Ascending aorta (tissue), 2 donors: ENCODE measurements around the gene CCNJL. TPM values are rescaled to one million over a fixed set of nuclear protein-coding genes. Genes with fewer than 3 reads are reported as not detected.

Source experiments
- DNase-seq, 2 donors: peaks; one replicate each; pipeline ENCODE4 v3.0.0-alpha.2; 2019; ENCODE audit warnings: low spot score in 2 of 2
- H3K27ac ChIP-seq, 2 donors: fragments of 200-600 bp; sonication (generic); one replicate each; pipeline ENCODE4 v1.5.1; 2016 to 2017; ENCODE audit warnings: mild to moderate bottlenecking in 1 of 2
- H3K27me3 ChIP-seq: fragments of 200-600 bp; sonication (generic); one replicate; pipeline ENCODE4 v1.5.1; 2017
- H3K36me3 ChIP-seq, 2 donors: fragments of 200-600 bp; sonication (generic); one replicate each; pipeline ENCODE4 v1.5.1; 2016
- H3K4me1 ChIP-seq, 2 donors: fragments of 200-600 bp; sonication (generic); one replicate each; pipeline ENCODE4 v1.5.1; 2016 to 2017; ENCODE audit warnings: mild to moderate bottlenecking in 1 of 2
- H3K4me3 ChIP-seq, 2 donors: fragments of 200-600 bp; sonication (generic); one replicate each; pipeline ENCODE4 v1.5.1; 2016 to 2017; ENCODE audit warnings: mild to moderate bottlenecking in 1 of 2
- H3K9me3 ChIP-seq, 2 donors: fragments of 200-600 bp; sonication (generic); one replicate each; pipeline ENCODE4 v1.5.1; 2016
- intact Hi-C: fragments of 100-400 bp; cut with DNase I; formaldehyde crosslinking; loops from one replicate; pipeline ENCODE4 v1.15.1; 2023
- total RNA-seq: library from RNA; depleted of rRNA; stranded (reverse); fragments of >200 nt; gene quantifications from one replicate; pipeline ENCODE4 v1.1.0, GENCODE V29; 2016
- TF ChIP-seq, protein P1 (sequence below), 3 experiments: fragments of 200-600 bp in 2 of 3; fragments of 450-650 bp in 1 of 3; sonication (generic) in 2 of 3; IDR thresholded peaks; one replicate each; pipeline ENCODE4 v1.5.1; 2016 to 2019; ENCODE audit warnings: antibody characterized with exemption in 3 of 3, mild to moderate bottlenecking in 1 of 3, moderate library complexity in 1 of 3

The CCNJL gene
- total RNA-seq, 1 donor from 2014 or later = not detected

DNA sequence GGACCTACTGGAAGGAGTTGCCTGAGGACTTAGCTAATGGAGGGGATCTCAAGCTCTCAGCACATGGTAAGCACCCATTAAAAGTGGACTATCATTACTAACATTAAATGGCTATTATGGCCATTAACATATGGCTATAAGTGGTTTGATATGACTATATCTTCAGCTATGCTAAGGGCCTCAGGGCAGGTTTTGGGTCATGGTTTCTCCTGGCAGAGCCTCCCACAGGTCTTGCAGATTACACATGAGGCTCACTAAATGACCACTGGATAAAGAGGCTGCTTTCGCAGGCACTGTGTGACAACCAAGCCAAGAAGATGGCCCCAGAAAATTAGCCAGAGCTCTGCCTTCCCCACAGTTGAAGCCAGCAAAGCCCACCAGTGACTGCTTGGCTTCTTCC, 15.4 kb downstream of the CCNJL start:
- intact Hi-C loops = no loop called here

GRCh38 chr5:160296496-160296895, 15.9 kb downstream of the CCNJL start:
- Histone ChIP-seq H3K4me1 (no peaks in the 10 kb centered on the region), H3K36me3 (no peaks in the 10 kb centered on the region), H3K27me3 (no peaks in the 10 kb centered on the region), H3K4me3 (no peak overlapping the region), H3K27ac (no peak overlapping the region), H3K9me3 (no peaks in the 10 kb centered on the region)
- TF ChIP-seq, protein P1, sequence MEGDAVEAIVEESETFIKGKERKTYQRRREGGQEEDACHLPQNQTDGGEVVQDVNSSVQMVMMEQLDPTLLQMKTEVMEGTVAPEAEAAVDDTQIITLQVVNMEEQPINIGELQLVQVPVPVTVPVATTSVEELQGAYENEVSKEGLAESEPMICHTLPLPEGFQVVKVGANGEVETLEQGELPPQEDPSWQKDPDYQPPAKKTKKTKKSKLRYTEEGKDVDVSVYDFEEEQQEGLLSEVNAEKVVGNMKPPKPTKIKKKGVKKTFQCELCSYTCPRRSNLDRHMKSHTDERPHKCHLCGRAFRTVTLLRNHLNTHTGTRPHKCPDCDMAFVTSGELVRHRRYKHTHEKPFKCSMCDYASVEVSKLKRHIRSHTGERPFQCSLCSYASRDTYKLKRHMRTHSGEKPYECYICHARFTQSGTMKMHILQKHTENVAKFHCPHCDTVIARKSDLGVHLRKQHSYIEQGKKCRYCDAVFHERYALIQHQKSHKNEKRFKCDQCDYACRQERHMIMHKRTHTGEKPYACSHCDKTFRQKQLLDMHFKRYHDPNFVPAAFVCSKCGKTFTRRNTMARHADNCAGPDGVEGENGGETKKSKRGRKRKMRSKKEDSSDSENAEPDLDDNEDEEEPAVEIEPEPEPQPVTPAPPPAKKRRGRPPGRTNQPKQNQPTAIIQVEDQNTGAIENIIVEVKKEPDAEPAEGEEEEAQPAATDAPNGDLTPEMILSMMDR (IDR thresholded peaks at IDR 0.05) = no peak
- intact Hi-C loops = no loop called here
- DNase-seq = no peak

More for the DNA sequence above, 15.4 kb downstream of the CCNJL start:
- H3K27ac ChIP-seq = no peak overlapping the region
- DNase-seq = no peak
- no peaks in the 10 kb centered on the region for H3K9me3 ChIP-seq
- H3K4me3 ChIP-seq = no peak overlapping the region
- H3K4me1 ChIP-seq = no peaks in the 10 kb centered on the region
- TF ChIP-seq, protein P1 (IDR thresholded peaks at IDR 0.05) = no peak
- H3K36me3 ChIP-seq = no peaks in the 10 kb centered on the region
- H3K27me3 ChIP-seq = no peaks in the 10 kb centered on the region

- TF ChIP-seq, protein P1 (IDR thresholded peaks at IDR 0.05) = no peak
- no peak for DNase-seq
- Histone ChIP-seq H3K36me3 (no peaks in the 10 kb centered on the region), H3K4me3 (no peak overlapping the region), H3K9me3 (no peaks in the 10 kb centered on the region), H3K4me1 (no peaks in the 10 kb centered on the region), H3K27me3 (no peaks in the 10 kb centered on the region), H3K27ac (no peak overlapping the region)
- intact Hi-C loops = no loop called here
Measured at GRCh38 chr5:160293901-160294561, 18.3 kb downstream of the CCNJL start.

DNA sequence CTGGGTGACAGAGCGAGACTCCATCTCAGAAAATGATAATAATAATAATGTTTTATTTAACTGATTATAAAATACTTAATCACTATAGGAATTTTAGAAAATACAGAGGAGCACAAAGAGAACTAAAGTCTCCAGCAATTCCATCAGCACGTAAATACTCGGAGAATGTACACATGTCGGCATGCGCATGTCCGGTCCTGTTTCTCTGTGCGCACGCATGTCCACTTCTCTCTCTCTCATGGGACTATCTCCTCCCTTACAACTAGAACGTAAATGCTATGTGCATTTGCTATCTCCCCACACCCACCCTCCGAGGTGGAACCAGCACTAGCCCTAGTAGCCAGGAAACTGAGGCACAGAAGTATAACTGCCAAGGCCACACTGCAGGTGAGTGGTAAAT, 19.0 kb downstream of the CCNJL start:
- no peak for DNase-seq
- TF ChIP-seq, protein P1 (IDR thresholded peaks at IDR 0.05) = no peak
- Histone ChIP-seq H3K4me3 (no peak overlapping the region), H3K4me1 (no peaks in the 10 kb centered on the region), H3K27me3 (no peaks in the 10 kb centered on the region), H3K27ac (no peak overlapping the region), H3K36me3 (no peaks in the 10 kb centered on the region), H3K9me3 (no peaks in the 10 kb centered on the region)
- intact Hi-C loops = no loop called here

DNA sequence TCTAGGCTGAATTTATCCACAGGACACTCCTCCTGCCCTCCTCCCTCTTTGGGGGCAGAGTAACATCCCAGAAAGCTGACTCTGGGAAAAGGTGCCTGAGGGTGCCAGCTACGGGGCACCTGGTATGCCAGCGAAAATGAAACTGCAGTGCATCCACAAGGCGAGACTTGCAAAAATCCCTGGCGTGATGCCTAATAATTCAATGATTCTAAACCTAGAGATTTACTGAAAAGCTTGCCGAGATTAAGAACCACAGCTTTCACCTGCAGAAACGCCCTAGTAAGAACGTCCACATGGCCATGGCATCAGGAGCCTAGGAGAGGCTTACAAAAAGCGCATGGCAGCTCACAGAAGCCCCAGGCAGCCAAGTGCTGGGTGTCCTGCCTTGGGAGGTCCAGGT, 20.9 kb downstream of the CCNJL start:
- Histone ChIP-seq H3K36me3 (no peaks in the 10 kb centered on the region), H3K27me3 (no peaks in the 10 kb centered on the region), H3K4me1 (peaks cover 0 to 10% of the 10 kb centered on the region in 2 donors), H3K27ac (no peak overlapping the region), H3K4me3 (no peak overlapping the region), H3K9me3 (no peaks in the 10 kb centered on the region)
- TF ChIP-seq, protein P1 (IDR thresholded peaks at IDR 0.05) = no peak
- no peak for DNase-seq
- intact Hi-C loops = no loop called here

- no peak overlapping the region for H3K4me3 ChIP-seq
- H3K4me1 ChIP-seq = peaks cover 0 to 10% of the 10 kb centered on the region in 2 donors
- intact Hi-C loops = no loop called here
- no peak for DNase-seq
- TF ChIP-seq, protein P1 (IDR thresholded peaks at IDR 0.05) = no peak
- no peaks in the 10 kb centered on the region for H3K36me3 ChIP-seq
- no peak overlapping the region for H3K27ac ChIP-seq
- no peaks in the 10 kb centered on the region for H3K27me3 ChIP-seq
- no peaks in the 10 kb centered on the region for H3K9me3 ChIP-seq
Measured at GRCh38 chr5:160290751-160291150, 21.6 kb downstream of the CCNJL start.
